HEK293 (cell line): ENCODE data around the gene MACC1.

ENCODE experiments used
- GLIS2 ChIP-seq: fragments of 450-650 bp; formaldehyde crosslinking; IDR thresholded peaks from 2 replicates; pipeline ENCODE4 v1.5.1; 2016; ENCODE audit warnings: missing biosample characterization, missing genetic modification characterization
- KLF16 ChIP-seq: fragments of 450-650 bp; formaldehyde crosslinking; IDR thresholded peaks from 2 replicates; pipeline ENCODE4 v1.5.1; 2017; ENCODE audit warnings: missing biosample characterization, missing genetic modification characterization
- KLF7 ChIP-seq: fragments of 450-650 bp; formaldehyde crosslinking; IDR thresholded peaks from 2 replicates; pipeline ENCODE4 v1.5.1; 2016; ENCODE audit warnings: missing biosample characterization, missing genetic modification characterization, borderline replicate concordance
- KLF8 ChIP-seq: fragments of 450-650 bp; formaldehyde crosslinking; IDR thresholded peaks from 2 replicates; pipeline ENCODE4 v1.5.1; 2016; ENCODE audit warnings: missing biosample characterization, missing genetic modification characterization
- SCRT1 ChIP-seq: fragments of 450-650 bp; formaldehyde crosslinking; IDR thresholded peaks from 2 replicates; pipeline ENCODE4 v1.5.1; 2016; ENCODE audit warnings: missing biosample characterization, missing genetic modification characterization, borderline replicate concordance
- TRIM28 ChIP-seq: IDR thresholded peaks from 2 replicates; pipeline ENCODE4 v1.6.1; 2011; ENCODE audit warnings: low read length, control low read depth, borderline replicate concordance
- ZBTB17 ChIP-seq: fragments of 450-650 bp; formaldehyde crosslinking; IDR thresholded peaks from 2 replicates; pipeline ENCODE4 v1.5.1; 2016; ENCODE audit warnings: missing biosample characterization, missing genetic modification characterization
- ZBTB8A ChIP-seq: fragments of 450-650 bp; formaldehyde crosslinking; IDR thresholded peaks from 2 replicates; pipeline ENCODE4 v1.5.1; 2016; ENCODE audit warnings: missing biosample characterization, missing genetic modification characterization
- ZEB2 ChIP-seq: fragments of 450-650 bp; formaldehyde crosslinking; IDR thresholded peaks from 2 replicates; pipeline ENCODE4 v1.5.1; 2016; ENCODE audit warnings: missing biosample characterization, missing genetic modification characterization
- ZNF174 ChIP-seq: fragments of 450-650 bp; formaldehyde crosslinking; IDR thresholded peaks from 2 replicates; pipeline ENCODE4 v1.5.0; 2017; ENCODE audit warnings: missing biosample characterization, mild to moderate bottlenecking, missing genetic modification characterization
- ZNF239 ChIP-seq: fragments of 450-650 bp; formaldehyde crosslinking; IDR thresholded peaks from 2 replicates; pipeline ENCODE4 v1.5.1; 2016; ENCODE audit warnings: missing biosample characterization, missing genetic modification characterization
- ZNF280C ChIP-seq: fragments of 450-650 bp; formaldehyde crosslinking; IDR thresholded peaks from 2 replicates; pipeline ENCODE4 v1.5.1; 2016; ENCODE audit warnings: missing biosample characterization, missing genetic modification characterization
- ZNF335 ChIP-seq: fragments of 450-650 bp; formaldehyde crosslinking; conservative IDR thresholded peaks from 2 replicates; pipeline ENCODE4 v1.5.1; 2016; ENCODE audit warnings: missing biosample characterization, missing genetic modification characterization
- ZNF354C ChIP-seq: fragments of 450-650 bp; formaldehyde crosslinking; IDR thresholded peaks from 2 replicates; pipeline ENCODE4 v1.5.1; 2016; ENCODE audit warnings: missing biosample characterization, missing genetic modification characterization, low read depth, borderline replicate concordance
- ZNF391 ChIP-seq: fragments of 450-650 bp; formaldehyde crosslinking; IDR thresholded peaks from 2 replicates; pipeline ENCODE4 v1.5.1; 2016; ENCODE audit warnings: low read depth, missing biosample characterization, missing genetic modification characterization, borderline replicate concordance
- ZNF394 ChIP-seq: fragments of 450-650 bp; formaldehyde crosslinking; IDR thresholded peaks from 2 replicates; pipeline ENCODE4 v1.5.1; 2016; ENCODE audit warnings: missing biosample characterization, missing genetic modification characterization, mild to moderate bottlenecking, moderate library complexity, borderline replicate concordance
- ZNF449 ChIP-seq: fragments of 450-650 bp; formaldehyde crosslinking; IDR thresholded peaks from 2 replicates; pipeline ENCODE4 v1.5.1; 2017; ENCODE audit warnings: missing biosample characterization, mild to moderate bottlenecking, missing genetic modification characterization, moderate library complexity
- ZNF488 ChIP-seq: fragments of 450-650 bp; formaldehyde crosslinking; IDR thresholded peaks from 2 replicates; pipeline ENCODE4 v1.5.1; 2016; ENCODE audit warnings: missing biosample characterization, missing genetic modification characterization
- ZNF510 ChIP-seq: fragments of 450-650 bp; formaldehyde crosslinking; IDR thresholded peaks from 2 replicates; pipeline ENCODE4 v1.5.1; 2018; ENCODE audit warnings: mild to moderate bottlenecking, missing genetic modification characterization, missing biosample characterization; ENCODE audit not compliant: insufficient replicate concordance
- ZNF530 ChIP-seq: fragments of 450-650 bp; formaldehyde crosslinking; IDR thresholded peaks from 2 replicates; pipeline ENCODE4 v1.5.1; 2016; ENCODE audit warnings: low read depth, missing biosample characterization, missing genetic modification characterization
- ZNF585B ChIP-seq: fragments of 450-650 bp; formaldehyde crosslinking; IDR thresholded peaks from 2 replicates; pipeline ENCODE4 v1.5.1; 2016; ENCODE audit warnings: missing biosample characterization, missing genetic modification characterization
- ZNF639 ChIP-seq: fragments of 450-650 bp; formaldehyde crosslinking; IDR thresholded peaks from 2 replicates; pipeline ENCODE4 v1.5.1; 2016; ENCODE audit warnings: missing biosample characterization, missing genetic modification characterization
- ZNF658 ChIP-seq: fragments of 450-650 bp; formaldehyde crosslinking; IDR thresholded peaks from 2 replicates; pipeline ENCODE4; 2016; ENCODE audit warnings: missing biosample characterization, missing genetic modification characterization
- ZNF768 ChIP-seq: fragments of 450-650 bp; formaldehyde crosslinking; IDR thresholded peaks from 2 replicates; pipeline ENCODE4 v1.5.1; 2018; ENCODE audit warnings: missing biosample characterization, mild to moderate bottlenecking, missing genetic modification characterization
- ZNF777 ChIP-seq: fragments of 450-650 bp; formaldehyde crosslinking; IDR thresholded peaks from 2 replicates; pipeline ENCODE4 v1.5.1; 2017; ENCODE audit warnings: missing biosample characterization, missing genetic modification characterization, borderline replicate concordance
- ZXDB ChIP-seq: fragments of 450-650 bp; formaldehyde crosslinking; IDR thresholded peaks from 2 replicates; pipeline ENCODE4 v1.5.1; 2016; ENCODE audit warnings: missing biosample characterization, missing genetic modification characterization
- TF ChIP-seq, protein P1 (sequence below): fragments of 450-650 bp; formaldehyde crosslinking; IDR thresholded peaks from 2 replicates; pipeline ENCODE4 v1.5.1; 2016; ENCODE audit warnings: missing biosample characterization, missing genetic modification characterization
- TF ChIP-seq, protein P2 (sequence below): fragments of 450-650 bp; formaldehyde crosslinking; IDR thresholded peaks from 2 replicates; pipeline ENCODE4 v1.5.1; 2016; ENCODE audit warnings: missing biosample characterization, missing genetic modification characterization
- TF ChIP-seq, protein P3 (sequence below): fragments of 450-650 bp; formaldehyde crosslinking; IDR thresholded peaks from 2 replicates; pipeline ENCODE4 v1.5.1; 2017; ENCODE audit warnings: missing biosample characterization, missing genetic modification characterization

MACC1 gene

GRCh38 chr7:20200361-20200760, 16.8 kb downstream of the MACC1 start (continued):
- TF ChIP-seq ZNF449 (no peak), ZBTB17 (tag by site-specific recombination) (no peak), ZNF394 (no peak; the same call in 1 of the 2 replicates), ZNF658 (tag by site-specific recombination) (no peak), ZNF488 (tag by site-specific recombination) (no peak), ZXDB (tag by site-specific recombination) (0 out of 2 replicates have a peak, but pooled peaks have one; percentile 17), ZNF174 (tag by site-specific recombination) (no peak), KLF16 (no peak), ZNF639 (0 out of 2 replicates have a peak, but pooled peaks have one; percentile 42), GLIS2 (tag by site-specific recombination) (no peak), KLF7 (no peak), ZBTB8A (tag by site-specific recombination) (no peak), ZNF585B (tag by site-specific recombination) (no peak), KLF8 (peak; percentile 80), ZEB2 (tag by site-specific recombination) (0 out of 2 replicates have a peak, but pooled peaks have one; percentile 21), ZNF777 (tag by site-specific recombination) (no peak), ZNF354C (tag by site-specific recombination) (no peak), ZNF335 (no peak), ZNF280C (tag by site-specific recombination) (no peak), ZNF391 (tag by site-specific recombination) (peak; percentile 53; the same call in 1 of the 2 replicates), ZNF239 (no peak), ZNF510 (tag by site-specific recombination) (no peak), ZNF530 (tag by site-specific recombination) (no peak), SCRT1 (no peak), TRIM28 (no peak), ZNF768 (tag by site-specific recombination) (no peak)
- TF ChIP-seq, protein P1, sequence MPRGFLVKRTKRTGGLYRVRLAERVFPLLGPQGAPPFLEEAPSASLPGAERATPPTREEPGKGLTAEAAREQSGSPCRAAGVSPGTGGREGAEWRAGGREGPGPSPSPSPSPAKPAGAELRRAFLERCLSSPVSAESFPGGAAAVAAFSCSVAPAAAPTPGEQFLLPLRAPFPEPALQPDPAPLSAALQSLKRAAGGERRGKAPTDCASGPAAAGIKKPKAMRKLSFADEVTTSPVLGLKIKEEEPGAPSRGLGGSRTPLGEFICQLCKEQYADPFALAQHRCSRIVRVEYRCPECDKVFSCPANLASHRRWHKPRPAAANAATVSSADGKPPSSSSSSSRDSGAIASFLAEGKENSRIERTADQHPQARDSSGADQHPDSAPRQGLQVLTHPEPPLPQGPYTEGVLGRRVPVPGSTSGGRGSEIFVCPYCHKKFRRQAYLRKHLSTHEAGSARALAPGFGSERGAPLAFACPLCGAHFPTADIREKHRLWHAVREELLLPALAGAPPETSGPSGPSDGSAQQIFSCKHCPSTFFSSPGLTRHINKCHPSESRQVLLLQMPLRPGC (tag by site-specific recombination) = 0 out of 2 replicates have a peak, but pooled peaks have one; percentile 21
- TF ChIP-seq, protein P2, sequence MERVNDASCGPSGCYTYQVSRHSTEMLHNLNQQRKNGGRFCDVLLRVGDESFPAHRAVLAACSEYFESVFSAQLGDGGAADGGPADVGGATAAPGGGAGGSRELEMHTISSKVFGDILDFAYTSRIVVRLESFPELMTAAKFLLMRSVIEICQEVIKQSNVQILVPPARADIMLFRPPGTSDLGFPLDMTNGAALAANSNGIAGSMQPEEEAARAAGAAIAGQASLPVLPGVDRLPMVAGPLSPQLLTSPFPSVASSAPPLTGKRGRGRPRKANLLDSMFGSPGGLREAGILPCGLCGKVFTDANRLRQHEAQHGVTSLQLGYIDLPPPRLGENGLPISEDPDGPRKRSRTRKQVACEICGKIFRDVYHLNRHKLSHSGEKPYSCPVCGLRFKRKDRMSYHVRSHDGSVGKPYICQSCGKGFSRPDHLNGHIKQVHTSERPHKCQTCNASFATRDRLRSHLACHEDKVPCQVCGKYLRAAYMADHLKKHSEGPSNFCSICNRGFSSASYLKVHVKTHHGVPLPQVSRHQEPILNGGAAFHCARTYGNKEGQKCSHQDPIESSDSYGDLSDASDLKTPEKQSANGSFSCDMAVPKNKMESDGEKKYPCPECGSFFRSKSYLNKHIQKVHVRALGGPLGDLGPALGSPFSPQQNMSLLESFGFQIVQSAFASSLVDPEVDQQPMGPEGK (tag by site-specific recombination) = no peak
- TF ChIP-seq, protein P3, sequence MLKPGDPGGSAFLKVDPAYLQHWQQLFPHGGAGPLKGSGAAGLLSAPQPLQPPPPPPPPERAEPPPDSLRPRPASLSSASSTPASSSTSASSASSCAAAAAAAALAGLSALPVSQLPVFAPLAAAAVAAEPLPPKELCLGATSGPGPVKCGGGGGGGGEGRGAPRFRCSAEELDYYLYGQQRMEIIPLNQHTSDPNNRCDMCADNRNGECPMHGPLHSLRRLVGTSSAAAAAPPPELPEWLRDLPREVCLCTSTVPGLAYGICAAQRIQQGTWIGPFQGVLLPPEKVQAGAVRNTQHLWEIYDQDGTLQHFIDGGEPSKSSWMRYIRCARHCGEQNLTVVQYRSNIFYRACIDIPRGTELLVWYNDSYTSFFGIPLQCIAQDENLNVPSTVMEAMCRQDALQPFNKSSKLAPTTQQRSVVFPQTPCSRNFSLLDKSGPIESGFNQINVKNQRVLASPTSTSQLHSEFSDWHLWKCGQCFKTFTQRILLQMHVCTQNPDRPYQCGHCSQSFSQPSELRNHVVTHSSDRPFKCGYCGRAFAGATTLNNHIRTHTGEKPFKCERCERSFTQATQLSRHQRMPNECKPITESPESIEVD = peak; percentile 65
